Effector memory CD8-positive, alpha-beta T cell (primary cell): ENCODE measurements around the gene LIG1.

Source experiments
- ATAC-seq: fragments of 150-1000 bp; cut with Tn5 transposase; replicated peaks from 2 replicates; pipeline ENCODE4 v1.10.0; 2021; ENCODE audit warnings: mild to moderate bottlenecking, moderate library complexity
- DNase-seq, 3 experiments: peaks; one replicate each; pipeline ENCODE4 v3.0.0; 2021
- H3K27ac Mint-ChIP-seq, 2 donors: one replicate each; pipeline ENCODE4 v1.8.0; 2022; ENCODE audit warnings: mild to moderate bottlenecking in 2 of 2, mixed read lengths in 2 of 2, moderate library complexity in 2 of 2
- H3K27me3 Mint-ChIP-seq, 2 donors: one replicate each; pipeline ENCODE4 v1.8.0; 2022; ENCODE audit warnings: mixed read lengths in 2 of 2
- H3K36me3 Mint-ChIP-seq: one replicate; pipeline ENCODE4 v1.8.0; 2022; ENCODE audit warnings: mild to moderate bottlenecking, moderate library complexity, mixed read lengths; ENCODE audit not compliant: insufficient read depth
- H3K4me1 Mint-ChIP-seq, 2 donors: one replicate each; pipeline ENCODE4 v1.8.0; 2022; ENCODE audit warnings: low read depth in 2 of 2, mixed read lengths in 2 of 2
- H3K4me3 Mint-ChIP-seq, 2 donors: one replicate each; pipeline ENCODE4 v1.8.0; 2022; ENCODE audit warnings: mild to moderate bottlenecking in 2 of 2, mixed read lengths in 2 of 2, moderate library complexity in 2 of 2
- H3K9me3 Mint-ChIP-seq, 2 donors: one replicate each; pipeline ENCODE4 v1.8.0; 2022; ENCODE audit warnings: mixed read lengths in 2 of 2

LIG1 gene

GRCh38 chr19:48194041-48194843, 24.1 kb upstream of the LIG1 start:
- peak in 1 of 3 experiments; percentile 17 for DNase-seq
- no peak for ATAC-seq
- no peaks in the 10 kb centered on the region for H3K9me3 Mint-ChIP-seq
- peaks cover 4% of the 10 kb centered on the region for H3K36me3 Mint-ChIP-seq
- H3K4me1 Mint-ChIP-seq = peaks cover 9 to 16% of the 10 kb centered on the region in 2 donors
- H3K27me3 Mint-ChIP-seq = no peaks in the 10 kb centered on the region
- H3K4me3 Mint-ChIP-seq = no peak overlapping the region
- peak overlapping the region in 1 of 2 donors; percentile 27 for H3K27ac Mint-ChIP-seq

GRCh38 chr19:48192750-48193149, 22.6 kb upstream of the LIG1 start:
- no peak for ATAC-seq
- H3K9me3 Mint-ChIP-seq = no peaks in the 10 kb centered on the region
- no peak overlapping the region for H3K27ac Mint-ChIP-seq
- peaks cover 10% of the 10 kb centered on the region for H3K36me3 Mint-ChIP-seq
- peaks cover 9 to 16% of the 10 kb centered on the region in 2 donors for H3K4me1 Mint-ChIP-seq
- DNase-seq = no peak
- H3K4me3 Mint-ChIP-seq = no peak overlapping the region
- H3K27me3 Mint-ChIP-seq = no peaks in the 10 kb centered on the region

- no peak for ATAC-seq
- Mint-ChIP-seq H3K27me3 (no peaks in the 10 kb centered on the region), H3K4me3 (no peak overlapping the region), H3K9me3 (no peaks in the 10 kb centered on the region), H3K27ac (peak overlapping the region in 1 of 2 donors; percentile 24), H3K4me1 (peaks cover 7 to 9% of the 10 kb centered on the region in 2 donors), H3K36me3 (peaks cover 10% of the 10 kb centered on the region)
- no peak for DNase-seq
Measured at GRCh38 chr19:48190885-48191284, 20.7 kb upstream of the LIG1 start.

- Mint-ChIP-seq H3K27me3 (no peaks in the 10 kb centered on the region), H3K9me3 (no peaks in the 10 kb centered on the region), H3K36me3 (peaks cover 10% of the 10 kb centered on the region), H3K4me1 (peaks cover 3 to 7% of the 10 kb centered on the region in 2 donors), H3K27ac (peak overlapping the region in 1 of 2 donors; percentile 24), H3K4me3 (no peak overlapping the region)
- ATAC-seq (peak; percentile 90), DNase-seq (peak; percentile 20 to 55 (median 43))
Measured at GRCh38 chr19:48190288-48190884, 20.2 kb upstream of the LIG1 start.

GRCh38 chr19:48186541-48186991, 16.4 kb upstream of the LIG1 start:
- H3K4me3 Mint-ChIP-seq = no peak overlapping the region
- H3K27ac Mint-ChIP-seq = no peak overlapping the region
- H3K36me3 Mint-ChIP-seq = peaks cover 10% of the 10 kb centered on the region
- DNase-seq (no peak), ATAC-seq (no peak)
- H3K4me1 Mint-ChIP-seq = peaks cover 3% of the 10 kb centered on the region in 2 donors
- H3K9me3 Mint-ChIP-seq = no peaks in the 10 kb centered on the region
- H3K27me3 Mint-ChIP-seq = no peaks in the 10 kb centered on the region

GRCh38 chr19:48186015-48186414, 15.9 kb upstream of the LIG1 start:
- Mint-ChIP-seq H3K4me1 (peaks cover 3% of the 10 kb centered on the region in 2 donors), H3K27ac (no peak overlapping the region), H3K4me3 (no peak overlapping the region), H3K9me3 (no peaks in the 10 kb centered on the region), H3K36me3 (peaks cover 13% of the 10 kb centered on the region), H3K27me3 (no peaks in the 10 kb centered on the region)
- ATAC-seq (no peak), DNase-seq (no peak)

GRCh38 chr19:48183356-48183755, 13.2 kb upstream of the LIG1 start:
- Mint-ChIP-seq H3K27me3 (no peaks in the 10 kb centered on the region), H3K36me3 (peaks cover 8% of the 10 kb centered on the region), H3K4me1 (no peaks in the 10 kb centered on the region), H3K9me3 (no peaks in the 10 kb centered on the region), H3K4me3 (no peak overlapping the region), H3K27ac (peak overlapping the region in 1 of 2 donors; percentile 72)
- ATAC-seq = no peak
- no peak for DNase-seq

GRCh38 chr19:48182434-48182833, 12.3 kb upstream of the LIG1 start:
- no peaks in the 10 kb centered on the region for H3K9me3 Mint-ChIP-seq
- H3K4me1 Mint-ChIP-seq = no peaks in the 10 kb centered on the region
- H3K27me3 Mint-ChIP-seq = no peaks in the 10 kb centered on the region
- peaks cover 2% of the 10 kb centered on the region for H3K36me3 Mint-ChIP-seq
- DNase-seq = no peak
- no peak overlapping the region for H3K4me3 Mint-ChIP-seq
- no peak for ATAC-seq
- H3K27ac Mint-ChIP-seq = no peak overlapping the region

- H3K27me3 Mint-ChIP-seq = no peaks in the 10 kb centered on the region
- no peak overlapping the region for H3K4me3 Mint-ChIP-seq
Measured at GRCh38 chr19:48181505-48181904, 11.4 kb upstream of the LIG1 start.

GRCh38 chr19:48176226-48176625, 6.1 kb upstream of the LIG1 start:
- H3K4me1 Mint-ChIP-seq = peaks cover 3% of the 10 kb centered on the region in 2 donors
- peak overlapping the region in 1 of 2 donors; percentile 68 for H3K27ac Mint-ChIP-seq
- H3K4me3 Mint-ChIP-seq = no peak overlapping the region
- H3K27me3 Mint-ChIP-seq = no peaks in the 10 kb centered on the region
- no peak for DNase-seq
- H3K9me3 Mint-ChIP-seq = no peaks in the 10 kb centered on the region
- no peak for ATAC-seq
- H3K36me3 Mint-ChIP-seq = peaks cover 15% of the 10 kb centered on the region

More at GRCh38 chr19:48181505-48181904, 11.4 kb upstream of the LIG1 start:
- no peaks in the 10 kb centered on the region for H3K9me3 Mint-ChIP-seq
- H3K36me3 Mint-ChIP-seq = peaks cover 2% of the 10 kb centered on the region
- H3K4me1 Mint-ChIP-seq = no peaks in the 10 kb centered on the region
- DNase-seq (no peak), ATAC-seq (no peak)
- no peak overlapping the region for H3K27ac Mint-ChIP-seq

- peaks cover 14% of the 10 kb centered on the region for H3K36me3 Mint-ChIP-seq
- DNase-seq = no peak
- no peak overlapping the region for H3K4me3 Mint-ChIP-seq
- H3K9me3 Mint-ChIP-seq = no peaks in the 10 kb centered on the region
- H3K4me1 Mint-ChIP-seq = peaks cover 8 to 9% of the 10 kb centered on the region in 2 donors
- no peaks in the 10 kb centered on the region for H3K27me3 Mint-ChIP-seq
- ATAC-seq = no peak
- H3K27ac Mint-ChIP-seq = peak overlapping the region in 1 of 2 donors; percentile 18
Measured at GRCh38 chr19:48175578-48175977, 5.4 kb upstream of the LIG1 start.

- peaks cover 23% of the 10 kb centered on the region for H3K36me3 Mint-ChIP-seq
- no peak overlapping the region for H3K4me3 Mint-ChIP-seq
Measured at GRCh38 chr19:48174445-48175030, 4.4 kb upstream of the LIG1 start.

GRCh38 chr19:48171710-48172109, 1.6 kb upstream of the LIG1 start:
- no peak for DNase-seq
- ATAC-seq = no peak
- Mint-ChIP-seq H3K9me3 (no peaks in the 10 kb centered on the region), H3K4me1 (peaks cover 19 to 21% of the 10 kb centered on the region in 2 donors), H3K36me3 (peaks cover 26% of the 10 kb centered on the region), H3K27ac (peak overlapping the region in 1 of 2 donors; percentile 84), H3K4me3 (peak overlapping the region; percentile 89 to 92), H3K27me3 (no peaks in the 10 kb centered on the region)

More at GRCh38 chr19:48174445-48175030, 4.4 kb upstream of the LIG1 start:
- no peak for DNase-seq
- Mint-ChIP-seq H3K9me3 (no peaks in the 10 kb centered on the region), H3K27ac (peak overlapping the region; percentile 18 to 39), H3K27me3 (no peaks in the 10 kb centered on the region), H3K4me1 (peaks cover 12 to 14% of the 10 kb centered on the region in 2 donors)
- no peak for ATAC-seq
